Measurements from ENCODE around the gene MTREX.

MTREX gene

GRCh38 chr5:55377810-55378209, 70.0 kb downstream of the MTREX start:
- Histone ChIP-seq H3K4me1 (no peaks in the 10 kb centered on the region), H3K36me3 (peaks cover 32% of the 10 kb centered on the region), H3K27me3 (no peaks in the 10 kb centered on the region), H3K9me3 (no peaks in the 10 kb centered on the region), H3K4me3 (ENCODE audit: low read depth, low read length) (no peak overlapping the region)
- no peak for DNase-seq
- no peak for TF ChIP-seq CTCF (IDR thresholded peaks at IDR 0.05; ENCODE audit: low read depth, low read length)

DNA sequence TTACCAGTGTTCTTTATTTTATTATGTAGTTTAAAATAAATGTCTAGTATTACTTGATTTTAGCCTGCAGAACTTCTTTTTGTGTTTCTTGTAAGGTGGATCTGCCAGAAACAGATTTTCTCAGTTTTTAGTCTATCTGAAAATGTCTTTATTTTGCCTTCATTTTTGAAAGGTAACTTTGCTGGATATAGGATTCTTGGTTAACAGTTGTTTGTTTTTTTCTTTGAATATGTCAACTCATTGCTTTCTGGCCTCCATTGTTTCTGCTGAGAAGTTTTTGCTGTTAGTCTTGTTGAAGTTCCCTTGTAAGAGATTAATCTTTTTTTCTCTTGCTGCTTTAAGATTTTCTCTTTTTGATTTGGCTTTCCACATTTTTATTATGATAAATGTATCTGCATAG, 75.5 kb downstream of the MTREX start:
- Histone ChIP-seq H3K9me3 (no peaks in the 10 kb centered on the region), H3K27me3 (no peaks in the 10 kb centered on the region), H3K36me3 (peaks cover 34% of the 10 kb centered on the region), H3K4me3 (ENCODE audit: low read depth, low read length) (no peak overlapping the region), H3K4me1 (no peaks in the 10 kb centered on the region; the same call in 1 of the 2 replicates)
- TF ChIP-seq CTCF (IDR thresholded peaks at IDR 0.05; ENCODE audit: low read depth, low read length): no peak
- no peak for DNase-seq

DNA sequence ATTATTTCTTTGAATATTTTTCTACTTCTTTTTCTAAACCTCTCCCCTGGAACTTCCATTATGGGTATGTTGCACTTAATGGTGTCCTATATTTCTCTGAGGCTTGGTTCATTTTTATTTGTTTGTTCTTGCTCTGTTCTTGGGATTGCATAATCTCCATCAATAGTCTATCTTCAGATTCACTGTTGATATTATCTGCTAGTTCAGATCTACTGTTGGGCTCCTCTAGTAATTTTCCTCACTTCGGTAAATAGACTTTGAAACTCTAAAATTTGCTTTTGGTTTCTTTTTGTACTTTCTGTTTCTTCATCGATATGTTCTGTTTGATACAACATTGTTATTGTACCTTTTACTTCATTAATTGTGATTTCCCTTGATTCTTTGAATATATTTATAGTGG, 76.3 kb downstream of the MTREX start:
- Histone ChIP-seq H3K27me3 (no peaks in the 10 kb centered on the region), H3K4me1 (no peaks in the 10 kb centered on the region; the same call in 1 of the 2 replicates), H3K36me3 (peaks cover 31% of the 10 kb centered on the region), H3K9me3 (no peaks in the 10 kb centered on the region), H3K4me3 (ENCODE audit: low read depth, low read length) (no peak overlapping the region)
- TF ChIP-seq CTCF (IDR thresholded peaks at IDR 0.05; ENCODE audit: low read depth, low read length): no peak
- DNase-seq: no peak

DNA sequence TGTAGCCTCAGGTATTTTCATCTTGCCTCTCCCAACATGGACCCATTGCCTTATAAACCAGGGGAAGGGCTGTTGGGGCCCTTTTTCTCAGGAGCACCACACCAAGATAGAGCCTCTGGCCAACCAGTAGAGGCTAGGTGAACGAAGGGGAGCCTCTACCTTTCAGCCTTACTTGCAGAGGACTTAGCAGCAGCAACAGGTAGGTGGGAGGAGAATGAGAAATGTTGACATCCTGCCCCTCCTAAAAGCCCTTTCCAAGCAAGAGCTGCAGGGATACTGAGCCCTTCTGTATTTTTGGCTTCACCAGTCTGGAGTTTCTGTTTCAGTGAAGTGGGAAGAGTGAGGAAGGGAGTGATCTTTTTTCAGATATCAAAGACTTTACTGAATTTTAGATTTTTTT, 77.4 kb downstream of the MTREX start:
- Histone ChIP-seq H3K36me3 (peaks cover 34% of the 10 kb centered on the region), H3K27me3 (no peaks in the 10 kb centered on the region), H3K4me3 (ENCODE audit: low read depth, low read length) (no peak overlapping the region), H3K9me3 (no peaks in the 10 kb centered on the region), H3K4me1 (peaks cover 2% of the 10 kb centered on the region)
- no peak for TF ChIP-seq CTCF (IDR thresholded peaks at IDR 0.05; ENCODE audit: low read depth, low read length)
- DNase-seq: no peak

DNA sequence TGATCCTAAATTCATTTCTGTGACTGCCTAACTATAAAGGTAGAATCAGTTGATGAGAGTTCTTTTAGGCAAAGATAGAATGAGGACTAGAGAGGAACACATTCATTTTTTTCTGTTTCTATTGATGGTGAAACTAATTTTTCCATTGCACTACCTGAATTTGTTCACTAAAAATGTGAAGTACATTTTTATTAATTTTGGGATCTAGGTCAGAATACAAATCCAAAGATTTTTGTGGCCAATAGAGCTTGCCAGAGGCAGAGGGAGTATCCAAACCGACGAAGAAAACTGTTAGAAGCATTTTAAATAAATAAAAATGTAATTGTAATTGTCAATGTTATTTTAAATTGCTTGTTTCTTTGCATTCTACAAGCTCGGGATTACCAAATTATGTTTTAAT, 78.1 kb downstream of the MTREX start:
- H3K4me1 ChIP-seq: peaks cover 6% of the 10 kb centered on the region
- no peaks in the 10 kb centered on the region for H3K9me3 ChIP-seq
- no peak overlapping the region for H3K4me3 ChIP-seq (ENCODE audit: low read depth, low read length)
- H3K36me3 ChIP-seq: peaks cover 36% of the 10 kb centered on the region
- TF ChIP-seq CTCF (IDR thresholded peaks at IDR 0.05; ENCODE audit: low read depth, low read length): no peak
- H3K27me3 ChIP-seq: no peaks in the 10 kb centered on the region
- no peak for DNase-seq

- no peak for TF ChIP-seq CTCF (IDR thresholded peaks at IDR 0.05; ENCODE audit: low read depth, low read length)
- H3K4me1 ChIP-seq: peaks cover 6% of the 10 kb centered on the region
- H3K36me3 ChIP-seq: peaks cover 41% of the 10 kb centered on the region
- H3K4me3 ChIP-seq (ENCODE audit: low read depth, low read length): no peak overlapping the region
- no peaks in the 10 kb centered on the region for H3K27me3 ChIP-seq
- no peak for DNase-seq
- no peaks in the 10 kb centered on the region for H3K9me3 ChIP-seq
These were observed 78.6 kb downstream of the MTREX start for GRCh38 chr5:55386356-55386755.
